GM12892 (cell line): ENCODE results near the gene LIN54.

Source experiments
- POLR2A ChIP-seq: IDR thresholded peaks from 2 replicates; pipeline ENCODE4 v1.6.1; 2011; ENCODE audit warnings: low read depth, low read length, control low read depth
- POLR2AphosphoS5 ChIP-seq: IDR thresholded peaks from 2 replicates; pipeline ENCODE4 v1.6.1; 2011; ENCODE audit warnings: low read depth, low read length, control low read depth

GRCh38 chr4:82913305-82913704 lies 97.3 kb downstream of the LIN54 start:
- TF ChIP-seq POLR2AphosphoS5 = no peak
- TF ChIP-seq POLR2A = no peak
